Fibroblast of skin of left quadriceps (primary cell): ENCODE data around the gene PLEKHG2.
A peak's percentile ranks its signal among the peaks of the same experiment; 100 is the strongest.

Source experiments
- DNase-seq, 2 experiments: peaks; one replicate each; pipeline ENCODE4 v3.0.0-alpha.2; 2013; ENCODE audit warnings: low read depth in 2 of 2

PLEKHG2 gene

GRCh38 chr19:39422020-39422419 lies 9.6 kb downstream of the PLEKHG2 start:
- no peak for DNase-seq

- no peak for DNase-seq
Measured at GRCh38 chr19:39423258-39424086, 11.0 kb downstream of the PLEKHG2 start.

DNA sequence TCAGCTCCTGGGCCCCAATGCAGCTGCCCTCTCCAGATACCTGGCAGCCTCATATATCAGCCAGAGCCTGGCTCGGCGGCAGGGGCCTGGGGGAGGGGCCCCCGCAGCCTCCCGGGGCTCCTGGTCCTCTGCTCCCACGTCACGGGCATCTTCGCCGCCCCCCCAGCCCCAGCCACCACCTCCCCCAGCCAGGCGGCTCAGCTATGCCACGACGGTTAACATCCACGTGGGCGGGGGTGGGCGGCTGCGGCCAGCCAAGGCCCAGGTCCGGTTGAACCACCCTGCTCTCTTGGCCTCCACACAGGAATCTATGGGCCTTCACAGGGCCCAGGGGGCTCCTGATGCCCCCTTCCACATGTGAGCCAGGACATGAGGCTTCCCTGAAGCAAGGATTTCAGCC lies 12.5 kb downstream of the PLEKHG2 start:
- no peak for DNase-seq

DNA sequence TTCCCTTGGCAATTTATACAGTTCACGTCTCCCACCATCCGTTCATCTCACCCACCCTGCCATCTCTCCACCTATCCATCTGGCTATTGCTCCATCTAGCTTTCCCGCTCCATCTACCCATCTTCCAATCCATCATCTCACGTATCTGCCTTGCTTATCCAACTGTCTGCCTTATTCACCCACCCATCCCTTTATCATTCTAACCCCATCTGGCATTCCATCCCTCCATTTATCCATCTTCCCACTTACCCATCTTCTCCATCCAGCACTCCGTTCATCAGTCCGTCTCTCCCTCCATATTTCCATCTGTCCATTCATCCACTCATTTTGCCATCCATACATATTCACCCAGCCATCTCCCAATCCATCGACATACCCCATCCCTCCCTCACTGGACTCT lies 13.3 kb downstream of the PLEKHG2 start:
- DNase-seq, result no peak

GRCh38 chr19:39426170-39426569 lies 13.7 kb downstream of the PLEKHG2 start:
- DNase-seq, result no peak

GRCh38 chr19:39427707-39428106 lies 15.2 kb downstream of the PLEKHG2 start:
- no peak for DNase-seq

GRCh38 chr19:39428283-39429112 lies 16.0 kb downstream of the PLEKHG2 start:
- peak; percentile 89 to 90 for DNase-seq

- DNase-seq, result no peak
Measured at GRCh38 chr19:39430675-39431593, 18.5 kb downstream of the PLEKHG2 start.

DNA sequence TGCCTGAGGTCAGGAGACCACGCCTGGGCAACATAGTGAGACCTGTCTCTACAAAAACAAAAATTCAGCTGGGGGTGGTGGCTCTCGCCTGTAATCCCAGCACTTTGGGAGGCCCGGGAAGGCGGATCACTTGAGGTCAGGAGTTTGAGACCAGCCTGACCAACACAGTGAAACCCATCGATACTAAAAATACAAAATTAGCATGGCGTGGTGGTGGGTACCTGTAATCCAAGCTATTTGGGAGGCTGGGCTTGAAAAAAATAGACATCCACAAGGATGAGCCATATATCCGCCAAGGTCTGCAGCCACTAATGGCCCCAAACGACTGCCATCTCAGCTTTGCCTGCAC lies 20.2 kb downstream of the PLEKHG2 start:
- no peak for DNase-seq

DNA sequence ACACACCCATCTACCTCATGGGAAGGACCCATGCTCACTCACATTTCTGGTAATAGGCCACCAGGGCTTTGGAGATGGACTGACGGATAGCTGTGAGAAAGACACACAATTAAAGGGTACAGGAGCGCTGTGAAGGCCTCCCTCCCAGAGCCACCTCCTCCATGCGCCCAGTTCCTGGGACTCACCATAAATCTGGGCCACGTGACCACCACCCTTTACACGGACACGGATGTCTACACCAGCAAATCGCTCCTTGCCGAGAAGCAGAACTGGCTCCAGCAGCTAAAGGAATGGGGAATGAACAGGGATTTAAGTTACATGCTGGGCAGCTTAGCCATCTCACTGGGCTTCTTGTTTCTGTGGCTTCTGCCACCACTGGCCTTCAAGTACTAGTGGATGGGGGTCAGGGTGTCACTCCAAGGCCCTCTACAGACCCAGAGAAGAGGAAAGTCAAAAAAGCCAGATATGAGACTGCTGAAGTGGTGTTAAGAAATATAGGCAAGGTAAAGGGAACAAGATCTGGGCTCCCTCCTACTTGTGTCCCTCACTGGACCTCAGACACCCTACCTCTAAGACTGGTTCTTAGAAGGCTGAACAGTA lies 21.1 kb downstream of the PLEKHG2 start:
- DNase-seq, result no peak

- no peak for DNase-seq
Measured at GRCh38 chr19:39434123-39435076, 21.9 kb downstream of the PLEKHG2 start.

GRCh38 chr19:39435499-39436349 lies 23.3 kb downstream of the PLEKHG2 start, which contains the start of gene RPS16:
Gene RPS16, minus strand, starts transcription at chr19:39435949. Its CDS starts 54 bp downstream, at chr19:39435895.
- peak; percentile 94 to 95 for DNase-seq

DNA sequence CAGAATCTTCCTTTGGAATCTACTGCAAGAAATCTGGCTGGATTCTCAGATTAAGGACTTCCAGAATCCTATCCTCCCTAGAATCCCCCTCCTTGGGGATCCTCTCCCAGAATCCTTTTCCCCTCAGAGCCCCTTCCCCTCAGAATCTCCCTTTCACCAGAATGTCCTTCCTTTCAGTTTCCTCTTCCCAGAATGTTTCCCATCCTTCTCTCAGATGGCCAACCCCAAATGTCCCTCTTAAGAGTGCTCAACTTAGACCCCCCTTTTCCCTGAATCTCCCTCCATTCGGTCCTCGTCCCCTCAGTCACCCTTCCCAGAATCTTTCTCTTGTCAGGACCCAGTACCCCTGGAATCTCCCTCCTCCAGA lies 23.9 kb downstream of the PLEKHG2 start:
- DNase-seq, result no peak

DNA sequence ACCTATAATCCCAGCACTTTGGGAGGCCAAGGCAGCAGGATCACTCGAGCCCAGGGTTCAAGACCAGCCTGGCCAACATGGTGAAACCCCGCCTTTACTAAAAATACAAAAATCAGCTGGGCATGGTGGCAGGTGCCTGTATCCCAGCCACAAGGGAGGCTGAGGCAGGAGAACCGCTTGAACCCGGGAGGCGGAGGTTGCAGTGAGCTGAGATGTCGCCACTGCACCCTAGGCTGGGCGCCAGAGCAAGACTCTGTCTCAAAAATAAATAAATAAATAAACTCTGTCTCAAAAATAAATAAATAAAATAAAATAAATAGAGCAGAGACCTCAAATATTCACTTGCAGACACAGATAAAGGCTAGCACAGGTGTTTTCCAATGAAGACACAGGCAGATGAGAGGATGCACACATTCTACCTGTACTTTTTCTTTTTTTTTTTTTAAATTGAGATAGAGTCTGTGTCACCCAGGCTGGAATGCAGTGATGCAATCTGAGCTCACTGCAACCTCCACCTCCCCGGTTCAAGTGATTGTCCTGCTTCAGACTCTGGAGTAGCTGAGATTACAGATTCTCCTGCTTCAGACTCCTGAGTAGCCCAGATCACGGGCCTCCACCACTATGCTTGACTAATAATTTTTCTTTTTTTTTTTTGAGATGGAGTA lies 25.9 kb downstream of the PLEKHG2 start:
- no peak for DNase-seq

- no peak for DNase-seq
Measured at GRCh38 chr19:39444598-39445195, 32.2 kb downstream of the PLEKHG2 start.

DNA sequence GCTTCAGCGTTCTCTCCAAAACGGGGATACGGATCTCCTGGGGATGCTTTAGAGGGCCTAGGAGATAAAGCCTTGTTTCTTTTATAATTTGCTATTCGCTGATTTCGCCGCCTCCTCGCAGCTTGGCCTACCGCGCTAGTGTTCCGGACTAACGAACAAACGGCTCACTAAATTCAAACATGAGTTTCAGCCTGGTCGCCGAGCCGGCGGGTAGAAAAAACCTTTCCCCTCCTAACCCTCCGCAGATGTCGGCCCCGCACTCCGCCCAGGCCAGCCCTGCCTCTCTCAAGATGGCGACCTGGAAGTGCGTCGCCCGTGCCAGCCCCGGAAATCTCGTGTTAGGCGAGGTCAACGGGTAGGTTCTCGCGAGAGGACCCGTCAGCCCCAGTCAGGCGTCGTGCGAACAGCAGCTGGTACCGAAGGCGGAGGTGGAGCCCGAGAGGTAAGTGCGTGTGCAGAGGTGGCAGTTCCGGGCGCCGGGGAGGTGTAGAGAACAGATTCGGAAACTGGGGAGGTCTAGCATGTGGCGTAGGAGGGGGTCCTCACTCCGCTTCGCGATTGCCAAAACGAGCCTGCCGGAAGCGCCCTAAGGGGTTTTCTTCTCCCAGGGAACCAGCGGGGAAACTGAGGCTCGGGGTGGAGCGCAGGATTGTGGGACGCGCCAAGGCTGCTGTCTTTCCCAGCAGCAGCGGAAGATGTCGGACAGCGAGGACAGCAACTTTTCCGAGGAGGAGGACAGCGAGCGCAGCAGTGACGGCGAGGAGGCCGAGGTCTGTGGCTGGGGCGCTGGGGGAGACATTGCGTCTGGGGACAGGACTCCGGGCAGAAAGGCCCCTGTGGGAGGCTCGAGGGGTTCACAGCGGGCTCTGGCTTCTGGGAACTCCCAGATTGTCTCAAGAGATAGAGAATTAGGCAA lies 33.0 kb downstream of the PLEKHG2 start, which contains the start of gene SUPT5H:
TSS of gene SUPT5H (plus strand) at position 387 of the 916 bp plus-strand sequence. CDS start at position 696, 309 bp downstream.
- peak; percentile 93 for DNase-seq
